HepG2 (cell line): Measurements from ENCODE around the gene ACYP2. TPM values are rescaled to one million over a fixed set of nuclear protein-coding genes. Genes with fewer than 3 reads are reported as not detected.

Source experiments
- KAT7 ChIP-seq: IDR thresholded peaks from 2 replicates; pipeline ENCODE4 v1.6.1; 2018; ENCODE audit warnings: borderline replicate concordance, missing compliant biosample characterization
- MIXL1 ChIP-seq: IDR thresholded peaks from 2 replicates; pipeline ENCODE4 v1.6.1; 2016
- MNT ChIP-seq: fragments of 450-650 bp; IDR thresholded peaks from 2 replicates; pipeline ENCODE4 v1.6.1; 2016
- MTF2 ChIP-seq: sonication (generic); formaldehyde crosslinking; IDR thresholded peaks from 2 replicates; pipeline ENCODE4 v1.5.0; 2020; ENCODE audit warnings: missing genetic modification reagents, borderline replicate concordance
- PHF8 ChIP-seq: sonication (generic); formaldehyde crosslinking; IDR thresholded peaks from 2 replicates; pipeline ENCODE4 v1.5.0; 2020; ENCODE audit warnings: missing genetic modification reagents
- RERE ChIP-seq: IDR thresholded peaks from 2 replicates; pipeline ENCODE4 v1.6.1; 2016; ENCODE audit warnings: low read depth, missing genetic modification reagents, missing compliant biosample characterization
- RXRB ChIP-seq: IDR thresholded peaks from 2 replicates; pipeline ENCODE4 v1.6.1; 2016; ENCODE audit warnings: borderline replicate concordance, missing genetic modification reagents, missing compliant biosample characterization
- ZFP62 ChIP-seq: sonication (generic); formaldehyde crosslinking; IDR thresholded peaks from 2 replicates; pipeline ENCODE4 v1.4.0; 2020; ENCODE audit warnings: missing genetic modification reagents
- ZHX1 ChIP-seq: sonication (generic); formaldehyde crosslinking; IDR thresholded peaks from 2 replicates; pipeline ENCODE4 v1.8.1; 2022; ENCODE audit warnings: low read depth, mild to moderate bottlenecking, missing genetic modification reagents
- ZNF20 ChIP-seq: sonication (generic); formaldehyde crosslinking; IDR thresholded peaks from 2 replicates; pipeline ENCODE4 v1.4.0; 2020; ENCODE audit warnings: mild to moderate bottlenecking, moderate library complexity, missing genetic modification reagents
- ZNF230 ChIP-seq: sonication (generic); formaldehyde crosslinking; IDR thresholded peaks from 2 replicates; pipeline ENCODE4 v1.4.0; 2020; ENCODE audit warnings: mild to moderate bottlenecking, missing genetic modification reagents
- ZNF281 ChIP-seq: sonication (generic); formaldehyde crosslinking; IDR thresholded peaks from 2 replicates; pipeline ENCODE4 v1.4.0; 2020; ENCODE audit warnings: missing genetic modification reagents, borderline replicate concordance
- ZNF446 ChIP-seq: sonication (generic); formaldehyde crosslinking; IDR thresholded peaks from 2 replicates; pipeline ENCODE4 v1.5.0; 2020; ENCODE audit warnings: mild to moderate bottlenecking, missing genetic modification reagents
- ZNF484 ChIP-seq: sonication (generic); formaldehyde crosslinking; IDR thresholded peaks from 2 replicates; pipeline ENCODE4 v1.5.1; 2020; ENCODE audit warnings: mild to moderate bottlenecking, low read depth, missing genetic modification reagents, borderline replicate concordance
- ZNF749 ChIP-seq: sonication (generic); formaldehyde crosslinking; IDR thresholded peaks from 2 replicates; pipeline ENCODE4 v1.8.0; 2022; ENCODE audit warnings: mild to moderate bottlenecking, missing genetic modification reagents, moderate library complexity, borderline replicate concordance
- polyA plus RNA-seq, 8 experiments: library from polyadenylated mRNA; depleted of rRNA in 3 of 8; stranded (reverse) in 7 of 8; unstranded in 1 of 8; fragments of >200 nt; fragmentation: Illumina TruSeq in 4 of 8; extraction: Trizol in 4 of 8; gene quantifications; 2 replicates each; pipeline versions ENCODE4 v1.2.1 to v1.2.3, GENCODE V29; 2011 to 2016; ENCODE audit warnings: low read depth in 4 of 8, missing spikeins in 1 of 8, mixed read lengths in 1 of 8; ENCODE audit not compliant: insufficient read depth in 1 of 8
- total RNA-seq, 5 experiments: library from RNA; depleted of rRNA; stranded (reverse); fragments of >200 nt; fragmentation: Illumina TruSeq; extraction: Trizol; gene quantifications; 2 replicates each; pipeline ENCODE4 v1.2.3, GENCODE V29; 2016; ENCODE audit warnings: low read depth in 1 of 5

Gene ACYP2
- total and polyA plus RNA-seq, 2 of the 13 experiments (the other 11 are each of a cell fraction or from before 2014, with no cell fraction given), result 12.3 to 12.7 TPM

GRCh38 chr2:54115284-54116137 is at the start of gene ACYP2 (continued):
- TF ChIP-seq RERE (CRISPR knock-in tag) (no peak; the same call in 1 of the 2 replicates), ZFP62 (no peak), ZNF230 (peak; percentile 98), ZNF484 (CRISPR knock-in tag) (no peak), KAT7 (peak; percentile 99), MIXL1 (CRISPR knock-in tag) (peak; percentile 76), ZNF446 (CRISPR knock-in tag) (no peak), MNT (no peak), ZNF20 (CRISPR knock-in tag) (peak; percentile 86), RXRB (CRISPR knock-in tag) (peak; percentile 61), ZNF281 (CRISPR knock-in tag) (0 out of 2 replicates have a peak, but pooled peaks have one; percentile 33), PHF8 (peak; percentile 100), ZHX1 (CRISPR knock-in tag) (peak; percentile 92), ZNF749 (CRISPR knock-in tag) (peak; percentile 81; the same call in 1 of the 2 replicates), MTF2 (0 out of 2 replicates have a peak, but pooled peaks have one; percentile 34)
